HepG2 (cell line): ENCODE measurements around the gene MAST1. TPM values are rescaled to one million over a fixed set of nuclear protein-coding genes. Genes with fewer than 3 reads are reported as not detected.

ENCODE experiments used
- CBX5 ChIP-seq: sonication (generic); formaldehyde crosslinking; IDR thresholded peaks from 2 replicates; pipeline ENCODE4 v1.4.0; 2020; ENCODE audit warnings: missing genetic modification reagents, borderline replicate concordance
- JDP2 ChIP-seq: sonication (generic); formaldehyde crosslinking; IDR thresholded peaks from 2 replicates; pipeline ENCODE4 v1.8.1; 2022; ENCODE audit warnings: missing genetic modification reagents, borderline replicate concordance
- NFE2L1 ChIP-seq: sonication (generic); formaldehyde crosslinking; IDR thresholded peaks from 2 replicates; pipeline ENCODE4 v1.4.0; 2020; ENCODE audit warnings: missing genetic modification reagents, mild to moderate bottlenecking, borderline replicate concordance
- NFKBIZ ChIP-seq: IDR thresholded peaks from 2 replicates; pipeline ENCODE4 v1.6.1; 2018; ENCODE audit warnings: missing genetic modification reagents, missing compliant biosample characterization
- POLR2AphosphoS2 ChIP-seq: IDR thresholded peaks from 2 replicates; pipeline ENCODE4 v1.6.1; 2011; ENCODE audit warnings: low read depth, low read length, improper control_type of control experiment
- SIN3A ChIP-seq: IDR thresholded peaks from 2 replicates; pipeline ENCODE4 v1.6.1; 2011; ENCODE audit warnings: low read depth, mild to moderate bottlenecking, control low read depth, low read length, borderline replicate concordance
- SIX4 ChIP-seq: sonication (generic); formaldehyde crosslinking; IDR thresholded peaks from 2 replicates; pipeline ENCODE4 v1.4.0; 2020; ENCODE audit warnings: missing genetic modification reagents
- SP1 ChIP-seq, 2 experiments: fragments of 450-650 bp in 1 of 2; sonication (generic) in 1 of 2; formaldehyde crosslinking in 1 of 2; IDR thresholded peaks; 2 replicates each; pipeline versions ENCODE4 v1.4.0 to v1.6.1; 2016 to 2020; ENCODE audit warnings: missing genetic modification reagents in 1 of 2
- SRY ChIP-seq: sonication (generic); formaldehyde crosslinking; IDR thresholded peaks from 2 replicates; pipeline ENCODE4 v1.8.0; 2022; ENCODE audit warnings: mild to moderate bottlenecking, missing genetic modification reagents
- TCF7L2 ChIP-seq: IDR thresholded peaks from 2 replicates; pipeline ENCODE4 v1.6.1; 2011; ENCODE audit warnings: mild to moderate bottlenecking, low read depth, low read length, moderate library complexity
- YY1 ChIP-seq: IDR thresholded peaks from 2 replicates; pipeline ENCODE4 v1.6.1; 2011; ENCODE audit warnings: low read length, low read depth, moderate library complexity, mild to moderate bottlenecking; ENCODE audit not compliant: insufficient read depth, insufficient replicate concordance
- ZC3H13 ChIP-seq: sonication (generic); formaldehyde crosslinking; IDR thresholded peaks from 2 replicates; pipeline ENCODE4 v1.8.1; 2023; ENCODE audit warnings: mild to moderate bottlenecking, missing genetic modification reagents, moderate library complexity
- ZNF121 ChIP-seq: sonication (generic); formaldehyde crosslinking; IDR thresholded peaks from 2 replicates; pipeline ENCODE4 v1.5.0; 2020; ENCODE audit warnings: mild to moderate bottlenecking, missing genetic modification reagents
- ZNF343 ChIP-seq: sonication (generic); formaldehyde crosslinking; IDR thresholded peaks from 2 replicates; pipeline ENCODE4 v1.4.0; 2020; ENCODE audit warnings: mild to moderate bottlenecking, missing genetic modification reagents
- ZNF382 ChIP-seq: sonication (generic); formaldehyde crosslinking; IDR thresholded peaks from 2 replicates; pipeline ENCODE4 v1.5.0; 2020; ENCODE audit warnings: missing genetic modification reagents, mild to moderate bottlenecking, borderline replicate concordance
- ZNF674 ChIP-seq: sonication (generic); formaldehyde crosslinking; IDR thresholded peaks from 2 replicates; pipeline ENCODE4 v1.5.0; 2020; ENCODE audit warnings: low read depth, mild to moderate bottlenecking, missing genetic modification reagents
- ZSCAN20 ChIP-seq: sonication (generic); formaldehyde crosslinking; IDR thresholded peaks from 2 replicates; pipeline ENCODE4 v1.4.0; 2020; ENCODE audit warnings: missing genetic modification reagents, mild to moderate bottlenecking, borderline replicate concordance
- polyA plus RNA-seq, 8 experiments: library from polyadenylated mRNA; depleted of rRNA in 3 of 8; stranded (reverse) in 7 of 8; unstranded in 1 of 8; fragments of >200 nt; fragmentation: Illumina TruSeq in 4 of 8; extraction: Trizol in 4 of 8; gene quantifications; 2 replicates each; pipeline versions ENCODE4 v1.2.1 to v1.2.3, GENCODE V29; 2011 to 2016; ENCODE audit warnings: low read depth in 4 of 8, missing spikeins in 1 of 8, mixed read lengths in 1 of 8; ENCODE audit not compliant: insufficient read depth in 1 of 8
- total RNA-seq, 5 experiments: library from RNA; depleted of rRNA; stranded (reverse); fragments of >200 nt; fragmentation: Illumina TruSeq; extraction: Trizol; gene quantifications; 2 replicates each; pipeline ENCODE4 v1.2.3, GENCODE V29; 2016; ENCODE audit warnings: low read depth in 1 of 5
- TF ChIP-seq, protein P1 (sequence below): sonication (generic); formaldehyde crosslinking; IDR thresholded peaks from 2 replicates; pipeline ENCODE4 v1.4.0; 2020; ENCODE audit warnings: missing genetic modification reagents, mild to moderate bottlenecking, borderline replicate concordance
- TF ChIP-seq, protein P2 (sequence below): sonication (generic); formaldehyde crosslinking; IDR thresholded peaks from 2 replicates; pipeline ENCODE4 v1.4.0; 2020; ENCODE audit warnings: missing genetic modification reagents, borderline replicate concordance
- TF ChIP-seq, protein P3 (sequence below): sonication (generic); formaldehyde crosslinking; conservative IDR thresholded peaks from 2 replicates; pipeline ENCODE4 v1.4.0; 2020; ENCODE audit warnings: missing genetic modification reagents
- TF ChIP-seq, protein P4 (sequence below): sonication (generic); formaldehyde crosslinking; IDR thresholded peaks from 2 replicates; pipeline ENCODE4 v1.5.1; 2020; ENCODE audit warnings: mild to moderate bottlenecking, missing genetic modification reagents, moderate library complexity

The MAST1 gene
- total and polyA plus RNA-seq, 2 of the 13 experiments (the other 11 are each of a cell fraction or from before 2014, with no cell fraction given) = 0.73 to 4.7 TPM

DNA sequence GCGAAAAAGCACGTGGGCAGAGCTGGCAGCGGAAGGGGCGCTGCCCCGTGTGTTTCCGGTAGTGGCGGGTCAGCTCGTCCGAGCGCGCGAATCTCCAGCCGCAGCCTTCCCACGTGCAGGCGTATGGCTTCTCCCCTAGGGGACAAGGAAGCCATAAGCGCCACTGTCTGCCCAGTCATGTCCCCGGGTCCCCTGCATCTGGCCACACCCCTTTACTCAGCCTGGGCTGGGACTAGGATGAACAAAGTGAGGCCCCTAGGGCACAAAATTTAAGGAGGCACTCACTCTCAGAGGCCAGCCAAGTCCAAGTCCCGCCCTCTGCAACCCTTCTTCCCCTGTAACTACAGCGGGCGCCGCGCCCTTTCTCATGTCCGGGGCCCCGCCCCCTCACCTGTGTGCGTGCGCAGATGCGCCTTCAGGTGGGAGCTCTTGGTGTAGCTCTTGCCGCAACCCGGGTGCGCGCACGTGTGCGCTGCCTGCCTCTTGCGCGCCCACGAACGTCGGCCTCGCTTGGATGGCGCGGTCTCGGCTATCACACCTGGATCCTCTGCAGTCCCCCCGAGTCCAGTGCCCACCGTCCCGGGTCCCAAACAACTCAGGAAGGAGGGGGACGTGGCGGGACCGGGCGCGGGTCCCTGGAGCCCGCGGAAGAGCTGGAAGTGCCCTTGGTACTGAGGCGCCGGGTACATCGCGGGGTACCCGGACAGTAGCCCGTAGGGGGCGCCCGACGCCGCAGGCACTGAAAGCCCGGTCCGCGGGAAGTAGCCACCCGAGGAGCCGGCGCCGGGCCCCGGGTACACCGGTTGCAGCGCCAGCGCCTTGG, 46.8 kb downstream of the MAST1 start (continued):
- TF ChIP-seq SP1 (IDR thresholded peaks at IDR 0.05) (no peak), SP1 (CRISPR knock-in tag; IDR thresholded peaks at IDR 0.05) (no peak), TCF7L2 (no peak), NFKBIZ (no peak; the same call in 1 of the 2 replicates), ZNF343 (CRISPR knock-in tag) (no peak), SIN3A (no peak), ZC3H13 (CRISPR knock-in tag) (no peak; the same call in 1 of the 2 replicates), POLR2AphosphoS2 (no peak), NFE2L1 (CRISPR knock-in tag) (no peak), JDP2 (CRISPR knock-in tag) (no peak), ZNF674 (CRISPR knock-in tag) (no peak), YY1 (peak; percentile 62), ZSCAN20 (CRISPR knock-in tag) (no peak; the same call in 1 of the 2 replicates), CBX5 (CRISPR knock-in tag) (no peak), SRY (0 out of 2 replicates have a peak, but pooled peaks have one; percentile 22), SIX4 (CRISPR knock-in tag) (no peak), ZNF382 (CRISPR knock-in tag) (no peak), ZNF121 (no peak)
- TF ChIP-seq, protein P1, sequence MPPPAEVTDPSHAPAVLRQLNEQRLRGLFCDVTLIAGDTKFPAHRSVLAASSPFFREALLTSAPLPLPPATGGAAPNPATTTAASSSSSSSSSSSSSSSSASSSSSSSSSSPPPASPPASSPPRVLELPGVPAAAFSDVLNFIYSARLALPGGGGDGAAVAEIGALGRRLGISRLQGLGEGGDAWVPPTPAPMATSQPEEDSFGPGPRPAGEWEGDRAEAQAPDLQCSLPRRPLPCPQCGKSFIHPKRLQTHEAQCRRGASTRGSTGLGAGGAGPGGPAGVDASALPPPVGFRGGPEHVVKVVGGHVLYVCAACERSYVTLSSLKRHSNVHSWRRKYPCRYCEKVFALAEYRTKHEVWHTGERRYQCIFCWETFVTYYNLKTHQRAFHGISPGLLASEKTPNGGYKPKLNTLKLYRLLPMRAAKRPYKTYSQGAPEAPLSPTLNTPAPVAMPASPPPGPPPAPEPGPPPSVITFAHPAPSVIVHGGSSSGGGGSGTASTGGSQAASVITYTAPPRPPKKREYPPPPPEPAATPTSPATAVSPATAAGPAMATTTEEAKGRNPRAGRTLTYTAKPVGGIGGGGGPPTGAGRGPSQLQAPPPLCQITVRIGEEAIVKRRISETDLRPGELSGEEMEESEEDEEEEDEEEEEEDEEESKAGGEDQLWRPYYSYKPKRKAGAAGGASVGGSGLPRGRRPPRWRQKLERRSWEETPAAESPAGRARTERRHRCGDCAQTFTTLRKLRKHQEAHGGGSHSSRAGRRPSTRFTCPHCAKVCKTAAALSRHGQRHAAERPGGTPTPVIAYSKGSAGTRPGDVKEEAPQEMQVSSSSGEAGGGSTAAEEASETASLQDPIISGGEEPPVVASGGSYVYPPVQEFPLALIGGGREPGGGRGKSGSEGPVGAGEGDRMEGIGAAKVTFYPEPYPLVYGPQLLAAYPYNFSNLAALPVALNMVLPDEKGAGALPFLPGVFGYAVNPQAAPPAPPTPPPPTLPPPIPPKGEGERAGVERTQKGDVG (CRISPR knock-in tag) = no peak
- TF ChIP-seq, protein P2, sequence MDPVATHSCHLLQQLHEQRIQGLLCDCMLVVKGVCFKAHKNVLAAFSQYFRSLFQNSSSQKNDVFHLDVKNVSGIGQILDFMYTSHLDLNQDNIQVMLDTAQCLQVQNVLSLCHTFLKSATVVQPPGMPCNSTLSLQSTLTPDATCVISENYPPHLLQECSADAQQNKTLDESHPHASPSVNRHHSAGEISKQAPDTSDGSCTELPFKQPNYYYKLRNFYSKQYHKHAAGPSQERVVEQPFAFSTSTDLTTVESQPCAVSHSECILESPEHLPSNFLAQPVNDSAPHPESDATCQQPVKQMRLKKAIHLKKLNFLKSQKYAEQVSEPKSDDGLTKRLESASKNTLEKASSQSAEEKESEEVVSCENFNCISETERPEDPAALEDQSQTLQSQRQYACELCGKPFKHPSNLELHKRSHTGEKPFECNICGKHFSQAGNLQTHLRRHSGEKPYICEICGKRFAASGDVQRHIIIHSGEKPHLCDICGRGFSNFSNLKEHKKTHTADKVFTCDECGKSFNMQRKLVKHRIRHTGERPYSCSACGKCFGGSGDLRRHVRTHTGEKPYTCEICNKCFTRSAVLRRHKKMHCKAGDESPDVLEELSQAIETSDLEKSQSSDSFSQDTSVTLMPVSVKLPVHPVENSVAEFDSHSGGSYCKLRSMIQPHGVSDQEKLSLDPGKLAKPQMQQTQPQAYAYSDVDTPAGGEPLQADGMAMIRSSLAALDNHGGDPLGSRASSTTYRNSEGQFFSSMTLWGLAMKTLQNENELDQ = no peak
- TF ChIP-seq, protein P3, sequence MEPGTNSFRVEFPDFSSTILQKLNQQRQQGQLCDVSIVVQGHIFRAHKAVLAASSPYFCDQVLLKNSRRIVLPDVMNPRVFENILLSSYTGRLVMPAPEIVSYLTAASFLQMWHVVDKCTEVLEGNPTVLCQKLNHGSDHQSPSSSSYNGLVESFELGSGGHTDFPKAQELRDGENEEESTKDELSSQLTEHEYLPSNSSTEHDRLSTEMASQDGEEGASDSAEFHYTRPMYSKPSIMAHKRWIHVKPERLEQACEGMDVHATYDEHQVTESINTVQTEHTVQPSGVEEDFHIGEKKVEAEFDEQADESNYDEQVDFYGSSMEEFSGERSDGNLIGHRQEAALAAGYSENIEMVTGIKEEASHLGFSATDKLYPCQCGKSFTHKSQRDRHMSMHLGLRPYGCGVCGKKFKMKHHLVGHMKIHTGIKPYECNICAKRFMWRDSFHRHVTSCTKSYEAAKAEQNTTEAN (CRISPR knock-in tag) = no peak
- TF ChIP-seq, protein P4, sequence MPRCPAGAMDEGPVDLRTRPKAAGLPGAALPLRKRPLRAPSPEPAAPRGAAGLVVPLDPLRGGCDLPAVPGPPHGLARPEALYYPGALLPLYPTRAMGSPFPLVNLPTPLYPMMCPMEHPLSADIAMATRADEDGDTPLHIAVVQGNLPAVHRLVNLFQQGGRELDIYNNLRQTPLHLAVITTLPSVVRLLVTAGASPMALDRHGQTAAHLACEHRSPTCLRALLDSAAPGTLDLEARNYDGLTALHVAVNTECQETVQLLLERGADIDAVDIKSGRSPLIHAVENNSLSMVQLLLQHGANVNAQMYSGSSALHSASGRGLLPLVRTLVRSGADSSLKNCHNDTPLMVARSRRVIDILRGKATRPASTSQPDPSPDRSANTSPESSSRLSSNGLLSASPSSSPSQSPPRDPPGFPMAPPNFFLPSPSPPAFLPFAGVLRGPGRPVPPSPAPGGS (CRISPR knock-in tag) = no peak
